ENCODE results near the gene GRAP.

Gene GRAP

DNA sequence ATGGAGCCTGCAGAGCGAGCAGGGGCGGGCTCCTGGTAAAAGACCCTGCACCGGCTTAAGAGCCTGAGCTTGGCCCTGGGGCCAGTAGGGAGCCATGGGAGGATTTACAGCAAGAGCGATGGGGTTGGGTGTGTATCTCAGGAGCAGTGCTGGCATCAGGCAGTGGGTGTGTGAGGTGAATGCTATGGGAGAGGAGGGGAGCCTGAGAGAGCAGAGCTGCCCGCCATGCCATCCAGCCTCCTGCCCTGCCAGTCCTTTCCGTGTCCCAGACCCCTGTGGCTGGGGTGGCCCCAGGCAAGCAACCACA lies 65.5 kb downstream of the GRAP start:
- no peak for DNase-seq

- DNase-seq: no peak
Observed at GRCh38 chr17:18980682-18981334, 65.9 kb downstream of the GRAP start.

GRCh38 chr17:18978655-18979054 lies 68.1 kb downstream of the GRAP start:
- no peak for DNase-seq

DNA sequence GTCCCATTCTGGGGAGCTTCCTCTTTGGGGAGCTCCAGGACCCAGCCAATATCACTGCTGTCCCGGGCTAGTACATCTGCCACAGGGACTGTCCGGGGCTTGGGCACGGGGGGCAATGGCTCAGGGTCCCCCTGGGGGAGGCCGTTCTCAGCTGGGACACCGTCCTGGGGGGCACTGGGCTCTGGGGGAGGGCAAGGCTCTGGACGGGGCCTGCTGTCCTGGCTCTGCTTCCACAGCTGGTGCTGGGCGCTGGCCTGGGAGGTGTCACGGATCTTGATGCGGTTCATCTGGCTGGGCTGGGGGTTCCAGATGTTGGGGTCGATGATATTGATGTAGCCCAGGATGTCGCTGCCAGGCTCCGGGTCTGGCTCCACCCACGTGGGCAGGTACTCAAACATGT lies 68.7 kb downstream of the GRAP start:
- DNase-seq: no peak

DNA sequence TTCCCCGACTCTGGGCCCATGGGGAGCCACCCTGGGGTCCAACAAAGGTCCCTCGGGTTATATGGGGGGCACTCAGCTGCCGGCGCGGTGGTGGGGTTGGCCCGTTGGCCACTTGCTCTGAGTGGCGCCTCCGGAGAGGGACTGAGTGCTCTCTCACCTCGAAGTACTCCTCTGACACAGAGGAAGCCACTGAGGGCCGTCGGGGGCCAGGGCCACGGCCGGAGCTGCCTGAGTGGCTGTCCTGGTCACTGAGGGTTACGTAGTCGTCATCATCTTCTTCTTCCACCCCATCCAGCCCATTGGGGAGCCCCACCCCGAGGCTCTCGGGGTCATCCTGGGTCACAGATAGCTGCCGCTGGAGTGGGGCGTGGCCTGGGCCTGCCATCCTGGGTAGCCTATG lies 69.1 kb downstream of the GRAP start:
- no peak for DNase-seq

GRCh38 chr17:18977021-18977420 lies 69.7 kb downstream of the GRAP start:
- DNase-seq: no peak

- DNase-seq: no peak
Observed at GRCh38 chr17:18976201-18976600, 70.6 kb downstream of the GRAP start.

- DNase-seq: no peak
Observed at GRCh38 chr17:18975597-18975996, 71.2 kb downstream of the GRAP start.

- no peak for DNase-seq
Observed at GRCh38 chr17:18974407-18975149, 72.2 kb downstream of the GRAP start.

DNA sequence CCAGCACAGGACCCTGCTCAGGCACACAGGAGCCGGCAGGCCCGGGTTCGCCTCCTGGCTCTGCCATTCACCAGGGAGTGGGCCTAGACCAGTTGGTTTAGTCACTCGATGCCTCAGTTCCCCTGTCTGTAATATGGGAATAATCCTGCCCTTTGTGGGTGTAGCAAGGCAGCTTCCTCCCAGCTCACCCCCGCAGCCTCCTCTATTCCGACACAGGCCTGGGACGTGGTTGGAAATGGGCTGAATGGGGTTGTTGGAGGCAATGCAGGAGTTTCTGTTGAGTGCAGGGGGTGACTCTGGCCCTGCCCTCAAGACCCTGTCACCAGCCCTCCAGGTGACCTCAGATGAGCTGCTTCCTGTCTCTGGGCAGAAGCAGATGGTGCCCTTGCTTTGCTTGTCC lies 75.0 kb downstream of the GRAP start:
- DNase-seq: no peak
